Measurements from ENCODE around the gene ARSG. TPM values are rescaled to one million over a fixed set of nuclear protein-coding genes. Genes with fewer than 3 reads are reported as not detected.

Gene ARSG
- total and polyA plus RNA-seq, 2 of the 13 experiments (the other 11 are each of a cell fraction or from before 2014, with no cell fraction given) = 3.7 to 15.2 TPM

DNA sequence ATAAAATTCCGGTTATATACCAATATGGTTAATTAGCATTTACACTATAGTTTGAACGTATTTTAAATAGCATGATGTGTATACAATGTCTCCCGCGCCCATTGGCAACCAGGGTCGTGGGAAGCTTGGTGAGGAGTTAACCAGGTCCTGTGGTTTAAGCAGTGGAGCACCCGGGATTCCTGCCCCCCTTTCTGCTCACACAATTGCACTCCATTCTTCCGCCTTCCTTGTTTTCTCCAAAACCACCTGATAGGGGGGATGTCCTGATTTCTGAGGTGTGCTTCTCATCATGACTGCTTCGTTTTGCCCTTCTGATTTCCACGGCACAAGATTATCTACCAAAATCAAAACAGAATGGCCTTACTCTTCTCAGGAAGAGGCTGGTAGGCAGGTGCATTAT lies 130.2 kb downstream of the ARSG start (continued):
- no peak for TF ChIP-seq ZFP41 (CRISPR knock-in tag; IDR thresholded peaks at IDR 0.05; ENCODE audit: borderline replicate concordance)
- no peak for TF ChIP-seq U2AF2 (IDR thresholded peaks at IDR 0.05; ENCODE audit: low read depth, low read length)
- no peak for TF ChIP-seq MTA3 (CRISPR knock-in tag; IDR thresholded peaks at IDR 0.05)
- no peak for TF ChIP-seq HMGA1 (CRISPR knock-in tag; conservative IDR thresholded peaks at IDR 0.05)
- TF ChIP-seq HES4 (CRISPR knock-in tag; IDR thresholded peaks at IDR 0.05; ENCODE audit: borderline replicate concordance) = no peak
- TF ChIP-seq ZFP36L2 (CRISPR knock-in tag; IDR thresholded peaks at IDR 0.05) = no peak
- no peak for TF ChIP-seq ZNF281 (CRISPR knock-in tag; IDR thresholded peaks at IDR 0.05; ENCODE audit: borderline replicate concordance)
- TF ChIP-seq MBNL3 (CRISPR knock-in tag; conservative IDR thresholded peaks at IDR 0.05) = no peak
- TF ChIP-seq, protein P1, sequence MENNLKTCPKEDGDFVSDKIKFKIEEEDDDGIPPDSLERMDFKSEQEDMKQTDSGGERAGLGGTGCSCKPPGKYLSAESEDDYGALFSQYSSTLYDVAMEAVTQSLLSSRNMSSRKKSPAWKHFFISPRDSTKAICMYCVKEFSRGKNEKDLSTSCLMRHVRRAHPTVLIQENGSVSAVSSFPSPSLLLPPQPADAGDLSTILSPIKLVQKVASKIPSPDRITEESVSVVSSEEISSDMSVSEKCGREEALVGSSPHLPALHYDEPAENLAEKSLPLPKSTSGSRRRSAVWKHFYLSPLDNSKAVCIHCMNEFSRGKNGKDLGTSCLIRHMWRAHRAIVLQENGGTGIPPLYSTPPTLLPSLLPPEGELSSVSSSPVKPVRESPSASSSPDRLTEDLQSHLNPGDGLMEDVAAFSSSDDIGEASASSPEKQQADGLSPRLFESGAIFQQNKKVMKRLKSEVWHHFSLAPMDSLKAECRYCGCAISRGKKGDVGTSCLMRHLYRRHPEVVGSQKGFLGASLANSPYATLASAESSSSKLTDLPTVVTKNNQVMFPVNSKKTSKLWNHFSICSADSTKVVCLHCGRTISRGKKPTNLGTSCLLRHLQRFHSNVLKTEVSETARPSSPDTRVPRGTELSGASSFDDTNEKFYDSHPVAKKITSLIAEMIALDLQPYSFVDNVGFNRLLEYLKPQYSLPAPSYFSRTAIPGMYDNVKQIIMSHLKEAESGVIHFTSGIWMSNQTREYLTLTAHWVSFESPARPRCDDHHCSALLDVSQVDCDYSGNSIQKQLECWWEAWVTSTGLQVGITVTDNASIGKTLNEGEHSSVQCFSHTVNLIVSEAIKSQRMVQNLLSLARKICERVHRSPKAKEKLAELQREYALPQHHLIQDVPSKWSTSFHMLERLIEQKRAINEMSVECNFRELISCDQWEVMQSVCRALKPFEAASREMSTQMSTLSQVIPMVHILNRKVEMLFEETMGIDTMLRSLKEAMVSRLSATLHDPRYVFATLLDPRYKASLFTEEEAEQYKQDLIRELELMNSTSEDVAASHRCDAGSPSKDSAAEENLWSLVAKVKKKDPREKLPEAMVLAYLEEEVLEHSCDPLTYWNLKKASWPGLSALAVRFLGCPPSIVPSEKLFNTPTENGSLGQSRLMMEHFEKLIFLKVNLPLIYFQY (CRISPR knock-in tag; IDR thresholded peaks at IDR 0.05; ENCODE audit: borderline replicate concordance) = no peak
- TF ChIP-seq ZNF496 (CRISPR knock-in tag; IDR thresholded peaks at IDR 0.05; ENCODE audit: insufficient replicate concordance) = no peak
